HG03045 (cell line): Measurements from ENCODE around the gene NPHS1.
"Not testable (repeated sequence)": the region's sequence is repeated elsewhere in the genome, so short reads cannot be mapped to it uniquely, and the experiment has no call there.

Experiments used
- ATAC-seq: cut with Tn5 transposase; IDR thresholded peaks from one replicate; pipeline ENCODE4 v1.9.1; 2021; ENCODE audit warnings: mild to moderate bottlenecking, moderate library complexity; ENCODE audit not compliant: unreplicated experiment

NPHS1 gene

GRCh38 chr19:35848919-35849505, 3.3 kb downstream of the NPHS1 start:
- no peak for ATAC-seq

GRCh38 chr19:35848486-35848885, 3.8 kb downstream of the NPHS1 start:
- no peak for ATAC-seq

- no peak for ATAC-seq
Observed at GRCh38 chr19:35847911-35848310, 4.4 kb downstream of the NPHS1 start.

- no peak for ATAC-seq
Observed at GRCh38 chr19:35846038-35846668, 6.2 kb downstream of the NPHS1 start.

- no peak for ATAC-seq
Observed at GRCh38 chr19:35845215-35846037, 6.9 kb downstream of the NPHS1 start.

- no peak for ATAC-seq
Observed at GRCh38 chr19:35844482-35845214, 7.7 kb downstream of the NPHS1 start.

- ATAC-seq, result no peak
Observed at GRCh38 chr19:35843676-35844481, 8.4 kb downstream of the NPHS1 start.

GRCh38 chr19:35842666-35843272, 9.5 kb downstream of the NPHS1 start:
- ATAC-seq, result no peak

GRCh38 chr19:35841961-35842595, 10.2 kb downstream of the NPHS1 start:
- no peak for ATAC-seq

GRCh38 chr19:35836096-35836495, 16.2 kb downstream of the NPHS1 start:
- not testable (repeated sequence) for ATAC-seq

GRCh38 chr19:35833972-35834371, 18.3 kb downstream of the NPHS1 start:
- no peak for ATAC-seq

GRCh38 chr19:35832054-35832453, 20.2 kb downstream of the NPHS1 start:
- ATAC-seq, result no peak

GRCh38 chr19:35830986-35831385, 21.3 kb downstream of the NPHS1 start:
- ATAC-seq, result no peak

GRCh38 chr19:35828692-35829301, 23.5 kb downstream of the NPHS1 start:
- ATAC-seq, result no peak

GRCh38 chr19:35824150-35824549, 28.2 kb downstream of the NPHS1 start:
- no peak for ATAC-seq

GRCh38 chr19:35822579-35822978, 29.7 kb downstream of the NPHS1 start:
- ATAC-seq, result no peak

GRCh38 chr19:35818445-35818844, 33.9 kb downstream of the NPHS1 start:
- no peak for ATAC-seq

- no peak for ATAC-seq
Observed at GRCh38 chr19:35816846-35817245, 35.5 kb downstream of the NPHS1 start.

- ATAC-seq, result no peak
Observed at GRCh38 chr19:35816262-35816661, 36.0 kb downstream of the NPHS1 start.
